Measurements from ENCODE around the gene ARRB1. TPM values are rescaled to one million over a fixed set of nuclear protein-coding genes. Genes with fewer than 3 reads are reported as not detected.
A peak's percentile ranks its signal among the peaks of the same experiment; 100 is the strongest.

Gene ARRB1
- total and polyA plus RNA-seq, 9 of the 15 experiments (the other 6 are each of a cell fraction or from before 2014, with no cell fraction given), result 6.6 to 45.4 (median 28.5) TPM

DNA sequence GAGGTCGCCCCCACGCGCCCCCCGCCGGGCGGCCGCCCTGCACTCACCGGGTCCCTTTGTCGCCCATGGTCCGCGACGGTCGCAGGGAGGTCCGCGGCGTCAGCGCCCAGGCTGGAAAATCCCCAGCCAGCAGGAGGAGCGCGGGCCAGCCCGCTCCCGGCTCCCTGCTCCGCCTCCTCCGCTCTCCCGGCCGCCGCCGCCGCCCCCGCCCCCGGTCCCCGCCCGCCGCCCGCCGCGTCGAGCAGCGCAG, at the start of gene ARRB1 (continued):
- TF ChIP-seq RERE (CRISPR knock-in tag; IDR thresholded peaks at IDR 0.05; ENCODE audit: borderline replicate concordance), result no peak
- no peak for TF ChIP-seq PYGO2 (tag; IDR thresholded peaks at IDR 0.05)
- TF ChIP-seq ZNF12 (CRISPR knock-in tag; IDR thresholded peaks at IDR 0.05), result no peak
- TF ChIP-seq PHF8 (IDR thresholded peaks at IDR 0.05; ENCODE audit: borderline replicate concordance, low read length), result peak; percentile 42; the same call in 1 of the 2 replicates
- TF ChIP-seq JUNB (CRISPR knock-in tag; conservative IDR thresholded peaks at IDR 0.05), result no peak
- TF ChIP-seq PPARD (CRISPR knock-in tag; IDR thresholded peaks at IDR 0.05), result no peak
- TF ChIP-seq RFX1 (IDR thresholded peaks at IDR 0.05), result no peak
- TF ChIP-seq THRA (IDR thresholded peaks at IDR 0.05), result no peak
- peak; percentile 40 for TF ChIP-seq SMAD1 (IDR thresholded peaks at IDR 0.05; ENCODE audit: low read depth, low read length, partially characterized antibody)
